Embryonic facial prominence (tissue), 1 donor: ENCODE measurements around the gene GNG8.

Source experiments
- DNase-seq: peaks from one replicate; pipeline ENCODE4 v3.0.0-alpha.2; 2016; ENCODE audit errors: extremely low spot score

The GNG8 gene

DNA sequence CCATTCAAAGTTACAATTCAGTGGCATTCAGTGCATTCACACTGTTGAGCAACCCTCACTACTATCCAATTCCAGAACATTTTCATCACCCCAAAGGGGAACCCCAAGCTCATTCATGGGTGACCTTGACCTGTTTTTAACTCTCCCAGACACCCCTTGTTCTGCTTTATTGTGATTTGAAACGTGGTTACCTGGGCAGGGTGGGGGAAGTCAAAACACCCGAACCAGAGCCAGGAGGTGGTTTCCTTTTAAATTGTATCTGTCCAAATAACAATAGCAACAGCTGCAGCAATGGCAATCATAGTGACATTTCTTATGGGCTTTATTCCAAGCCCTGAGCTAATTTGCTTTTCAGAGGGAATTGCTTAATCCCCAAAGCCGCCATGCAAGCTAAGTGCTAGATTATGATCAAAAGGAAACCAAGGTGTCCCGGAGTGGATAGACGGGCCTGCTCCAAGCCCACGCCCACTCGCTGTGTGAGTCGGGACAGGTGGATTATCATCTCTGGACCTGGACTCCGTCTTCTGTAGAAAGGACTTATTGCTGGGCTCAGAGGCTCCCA lies 17.3 kb downstream of the GNG8 start:
- DNase-seq = no peak

DNA sequence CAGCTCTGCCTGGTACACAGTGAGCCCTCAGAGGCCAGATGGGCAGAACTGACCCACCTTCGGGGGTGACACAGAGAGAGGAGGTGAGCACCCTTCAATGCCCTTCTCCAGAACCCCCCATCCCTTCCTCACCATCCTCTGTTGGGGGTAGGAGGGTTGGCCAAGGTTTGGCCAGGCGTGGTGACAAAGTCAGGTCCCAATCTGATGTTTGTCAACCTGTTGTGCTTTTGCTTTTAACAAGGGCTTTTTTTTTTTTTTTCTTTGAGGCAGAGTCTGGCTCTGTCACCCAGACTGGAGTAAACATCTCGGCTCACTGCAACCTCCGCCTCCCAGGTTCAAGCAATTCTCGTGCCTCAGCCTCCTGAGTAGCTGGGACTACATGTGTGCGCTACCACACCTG lies 18.4 kb downstream of the GNG8 start:
- no peak for DNase-seq

DNA sequence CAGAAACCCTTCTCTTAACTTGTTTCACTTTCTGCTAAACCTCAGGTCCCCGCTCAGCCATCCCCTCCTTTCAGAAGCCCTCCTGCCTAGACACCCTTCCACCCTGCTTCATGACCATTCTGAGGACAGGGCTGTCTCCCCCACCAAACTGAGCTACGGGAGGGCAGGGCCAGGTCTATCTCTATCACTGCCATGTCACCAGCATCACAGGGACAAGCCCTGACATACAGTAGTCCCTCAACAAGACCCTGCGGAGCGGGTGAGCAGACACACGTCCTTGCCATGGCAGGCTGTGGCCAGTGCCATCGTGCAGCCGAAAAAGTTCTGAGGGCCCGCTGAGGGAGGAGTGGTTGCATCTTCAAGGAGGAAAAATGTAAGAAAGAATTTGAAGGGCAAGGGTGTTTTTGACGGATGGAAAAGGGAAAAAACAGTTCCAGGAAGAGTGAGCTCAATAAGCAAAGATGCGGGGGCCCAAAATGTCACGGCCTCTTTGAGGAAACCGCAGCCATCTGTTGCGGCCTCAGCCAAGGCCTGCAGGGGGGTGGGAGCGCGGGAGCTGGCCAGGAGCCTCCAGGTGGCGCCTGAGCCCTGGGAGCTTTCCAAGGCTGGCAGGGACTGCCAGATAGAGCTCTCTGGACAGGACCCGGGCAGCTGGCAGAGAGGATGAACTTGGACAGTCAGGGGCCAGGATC lies 19.2 kb downstream of the GNG8 start:
- no peak for DNase-seq

DNA sequence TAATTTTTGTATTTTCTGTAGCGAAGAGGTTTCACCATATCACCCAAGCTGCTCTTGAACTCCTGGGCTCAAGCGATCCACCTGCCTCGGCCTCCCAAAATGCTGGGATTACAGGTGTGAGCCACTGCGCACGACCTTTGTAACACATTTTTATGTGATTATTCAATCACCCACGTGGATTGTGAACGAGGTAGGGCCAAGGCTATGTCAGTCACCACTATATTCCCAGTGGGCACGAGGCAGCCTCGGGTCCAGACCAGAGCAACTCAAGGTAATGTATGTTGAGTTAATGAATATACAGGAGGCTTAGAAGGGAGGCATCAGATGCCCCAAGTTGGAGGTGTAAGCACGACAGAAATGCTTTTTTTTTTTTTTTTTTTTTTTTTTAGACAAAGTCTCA lies 20.0 kb downstream of the GNG8 start:
- DNase-seq = no peak

DNA sequence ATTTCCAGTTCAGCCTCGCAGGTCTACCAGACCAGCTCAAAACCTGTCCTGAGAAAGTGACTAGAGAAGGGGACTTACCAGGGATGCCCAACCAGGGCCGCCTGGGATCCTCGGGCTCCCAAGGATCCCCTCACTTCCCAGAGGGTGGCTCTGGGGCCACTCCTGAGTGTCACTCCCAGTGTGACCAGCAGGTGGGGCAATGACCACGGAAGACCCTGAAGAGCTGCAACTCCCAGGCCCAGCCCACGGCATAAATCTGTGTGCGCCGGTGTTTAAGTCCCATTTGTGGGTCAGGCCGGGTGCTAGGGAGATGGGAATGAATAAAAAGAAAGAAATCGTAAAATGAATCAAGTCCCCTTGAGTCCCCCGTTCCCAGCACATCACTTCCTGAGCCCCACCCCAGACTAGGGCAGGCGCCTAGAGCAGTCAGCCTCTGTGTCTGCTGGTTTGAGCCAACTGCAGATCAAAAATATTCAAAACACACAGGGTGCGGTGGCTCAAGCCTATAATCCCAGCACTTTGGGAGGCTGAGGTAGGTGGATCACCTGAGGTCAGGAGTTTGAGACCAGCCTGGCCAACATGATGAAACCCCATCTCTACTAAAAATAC lies 21.8 kb downstream of the GNG8 start:
- no peak for DNase-seq

DNA sequence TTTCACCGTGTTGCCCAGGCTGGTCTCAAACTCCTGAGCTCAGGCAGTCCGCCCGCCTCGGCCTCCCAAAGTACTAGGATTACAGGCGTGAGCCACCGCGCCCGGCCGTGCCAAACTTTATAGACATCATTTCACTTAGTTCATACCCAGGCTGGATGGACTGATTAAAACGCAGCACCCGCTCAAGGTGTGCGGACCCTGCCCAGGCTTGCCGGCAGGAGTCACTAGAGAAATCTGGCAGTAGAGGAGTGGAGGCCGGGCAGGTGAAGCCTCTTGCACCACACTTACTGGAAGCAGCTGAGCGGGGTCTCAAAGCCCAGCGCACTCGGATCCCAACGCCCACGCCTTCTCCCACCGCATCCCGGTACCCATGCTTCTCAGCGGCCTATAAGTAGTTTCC lies 22.5 kb downstream of the GNG8 start:
- DNase-seq = no peak

DNA sequence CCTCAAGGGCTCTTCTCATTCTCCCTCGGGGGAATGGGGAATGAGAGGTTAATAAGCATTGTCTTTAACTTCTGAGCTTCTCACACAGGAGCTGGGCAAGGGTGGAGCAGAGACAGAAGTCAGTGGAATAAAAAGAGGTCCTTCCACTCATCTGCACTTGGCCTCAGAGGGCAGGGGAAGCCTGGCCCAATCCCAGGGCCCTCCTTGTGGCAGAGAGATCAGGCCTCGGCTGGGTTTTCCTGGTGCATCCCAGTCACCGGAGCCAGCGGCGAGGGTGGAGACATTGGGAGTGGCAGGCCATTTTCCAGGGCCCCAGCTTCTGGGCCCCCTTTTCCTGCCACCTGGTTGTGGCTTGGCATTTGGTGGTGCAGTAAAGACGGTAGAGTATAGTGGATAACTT lies 24.2 kb downstream of the GNG8 start:
- DNase-seq = no peak

DNA sequence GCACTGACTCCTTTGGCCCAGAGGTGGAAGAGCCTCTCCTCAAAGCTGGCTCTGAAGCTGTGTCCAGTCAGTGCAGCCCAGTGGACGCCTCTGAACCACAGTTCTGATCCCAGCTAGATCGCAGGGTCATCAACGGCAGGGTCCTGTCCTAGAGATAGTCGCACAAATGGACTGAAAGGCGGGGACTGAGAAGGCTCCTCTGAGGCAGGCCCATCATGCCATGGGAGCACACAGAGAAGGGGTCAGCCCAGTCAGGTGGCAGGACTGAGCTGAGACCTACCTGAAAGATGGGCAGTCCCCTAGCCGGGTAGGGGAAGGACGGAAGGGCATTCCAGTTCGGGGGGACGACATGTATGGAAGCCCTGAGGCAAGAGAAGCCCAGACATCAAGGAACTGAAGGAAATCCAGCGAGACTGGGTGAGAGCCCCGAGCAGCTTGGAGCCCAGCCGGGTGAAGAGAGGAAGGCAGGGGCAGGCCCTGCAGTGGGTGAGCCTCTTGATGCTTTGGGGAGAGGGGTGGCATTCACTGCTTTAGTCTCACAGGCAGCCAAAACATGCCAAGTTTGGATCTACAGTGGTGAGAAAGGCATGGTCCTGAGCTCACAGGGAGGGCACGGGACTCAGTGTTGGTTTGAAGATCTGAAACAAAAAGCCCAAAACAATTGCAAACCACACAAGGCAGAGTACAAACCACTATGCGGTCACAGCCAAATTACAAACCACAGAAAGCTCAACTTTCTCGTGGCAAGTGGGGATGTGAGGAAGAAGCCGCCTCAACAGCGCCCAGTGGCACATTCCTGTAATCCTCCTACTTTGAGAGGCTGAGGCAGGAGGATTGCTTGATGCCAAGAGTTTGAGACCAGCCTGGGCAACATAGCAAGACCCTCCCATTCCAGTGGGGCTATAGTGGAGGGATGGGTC lies 24.9 kb downstream of the GNG8 start:
- no peak for DNase-seq

DNA sequence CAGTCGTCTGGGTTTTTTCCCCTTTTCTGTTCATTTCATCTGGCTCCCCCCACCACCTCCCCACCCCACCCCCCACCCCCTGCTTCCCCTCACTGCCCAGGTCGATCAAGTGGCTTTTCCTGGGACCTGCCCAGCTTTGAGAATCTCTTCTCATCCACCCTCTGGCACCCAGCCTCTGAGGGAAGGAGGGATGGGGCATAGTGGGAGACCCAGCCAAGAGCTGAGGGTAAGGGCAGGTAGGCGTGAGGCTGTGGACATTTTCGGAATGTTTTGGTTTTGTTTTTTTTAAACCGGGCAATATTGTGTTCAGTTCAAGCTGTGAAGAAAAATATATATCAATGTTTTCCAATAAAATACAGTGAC lies 25.6 kb downstream of the GNG8 start:
- no peak for DNase-seq

DNA sequence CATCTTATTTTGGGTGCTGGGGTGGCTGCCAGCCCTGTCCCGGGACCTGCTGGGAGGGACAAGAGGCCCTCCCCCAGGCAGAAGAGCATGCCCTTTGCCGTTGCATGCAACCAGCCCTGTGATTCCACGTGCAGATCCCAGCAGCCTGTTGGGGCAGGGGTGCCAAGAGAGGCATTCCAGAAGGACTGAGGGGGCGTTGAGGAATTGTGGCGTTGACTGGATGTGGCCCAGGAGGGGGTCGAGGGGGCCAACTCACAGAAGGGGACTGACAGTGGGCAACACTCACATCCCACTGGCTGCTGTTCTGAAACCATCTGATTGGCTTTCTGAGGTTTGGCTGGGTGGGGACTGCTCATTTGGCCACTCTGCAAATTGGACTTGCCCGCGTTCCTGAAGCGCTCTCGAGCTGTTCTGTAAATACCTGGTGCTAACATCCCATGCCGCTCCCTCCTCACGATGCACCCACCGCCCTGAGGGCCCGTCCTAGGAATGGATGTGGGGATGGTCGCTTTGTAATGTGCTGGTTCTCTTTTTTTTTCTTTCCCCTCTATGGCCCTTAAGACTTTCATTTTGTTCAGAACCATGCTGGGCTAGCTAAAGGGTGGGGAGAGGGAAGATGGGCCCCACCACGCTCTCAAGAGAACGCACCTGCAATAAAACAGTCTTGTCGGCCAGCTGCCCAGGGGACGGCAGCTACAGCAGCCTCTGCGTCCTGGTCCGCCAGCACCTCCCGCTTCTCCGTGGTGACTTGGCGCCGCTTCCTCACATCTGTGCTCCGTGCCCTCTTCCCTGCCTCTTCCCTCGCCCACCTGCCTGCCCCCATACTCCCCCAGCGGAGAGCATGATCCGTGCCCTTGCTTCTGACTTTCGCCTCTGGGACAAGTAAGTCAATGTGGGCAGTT lies 26.2 kb downstream of the GNG8 start:
- DNase-seq = no peak

DNA sequence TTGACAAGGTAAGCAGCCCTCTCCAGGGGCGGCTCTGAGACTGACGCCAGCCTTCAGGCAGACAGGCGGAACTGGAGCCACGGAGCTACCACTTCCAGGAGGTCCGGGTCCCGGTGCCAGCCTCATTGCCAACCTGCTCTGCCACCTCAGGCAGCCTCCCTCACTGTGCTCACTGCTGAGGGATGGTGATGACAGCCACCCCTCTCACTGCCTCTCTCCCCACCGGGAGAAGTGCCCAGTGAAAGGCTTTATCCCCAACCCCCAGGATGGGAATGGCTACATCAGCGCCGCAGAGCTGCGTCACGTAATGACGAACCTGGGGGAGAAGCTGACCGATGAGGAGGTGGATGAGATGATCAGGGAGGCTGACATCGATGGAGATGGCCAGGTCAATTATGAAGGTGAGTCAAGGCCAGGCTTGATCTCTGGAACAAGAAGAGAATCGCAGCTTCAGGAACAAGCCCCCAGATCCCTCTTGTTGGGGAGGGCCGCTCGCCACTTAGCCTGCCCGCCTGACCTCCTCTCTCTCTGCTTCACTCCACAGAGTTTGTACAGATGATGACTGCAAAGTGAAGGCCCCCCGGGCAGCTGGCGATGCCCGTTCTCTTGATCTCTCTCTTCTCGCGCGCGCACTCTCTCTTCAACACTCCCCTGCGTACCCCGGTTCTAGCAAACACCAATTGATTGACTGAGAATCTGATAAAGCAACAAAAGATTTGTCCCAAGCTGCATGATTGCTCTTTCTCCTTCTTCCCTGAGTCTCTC lies 27.2 kb downstream of the GNG8 start:
- no peak for DNase-seq

DNA sequence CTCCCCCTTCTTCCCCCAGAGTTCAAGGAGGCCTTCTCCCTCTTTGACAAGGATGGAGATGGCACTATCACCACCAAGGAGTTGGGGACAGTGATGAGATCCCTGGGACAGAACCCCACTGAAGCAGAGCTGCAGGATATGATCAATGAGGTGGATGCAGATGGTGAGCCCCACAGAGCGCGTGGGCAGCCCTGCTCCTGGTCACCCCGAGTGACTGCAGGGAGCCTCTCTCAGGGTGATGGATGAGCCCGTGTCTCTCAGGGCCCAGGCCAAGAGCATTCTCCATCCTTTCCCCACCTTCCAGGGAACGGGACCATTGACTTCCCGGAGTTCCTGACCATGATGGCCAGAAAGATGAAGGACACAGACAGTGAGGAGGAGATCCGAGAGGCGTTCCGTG lies 27.8 kb downstream of the GNG8 start:
- DNase-seq = no peak

DNA sequence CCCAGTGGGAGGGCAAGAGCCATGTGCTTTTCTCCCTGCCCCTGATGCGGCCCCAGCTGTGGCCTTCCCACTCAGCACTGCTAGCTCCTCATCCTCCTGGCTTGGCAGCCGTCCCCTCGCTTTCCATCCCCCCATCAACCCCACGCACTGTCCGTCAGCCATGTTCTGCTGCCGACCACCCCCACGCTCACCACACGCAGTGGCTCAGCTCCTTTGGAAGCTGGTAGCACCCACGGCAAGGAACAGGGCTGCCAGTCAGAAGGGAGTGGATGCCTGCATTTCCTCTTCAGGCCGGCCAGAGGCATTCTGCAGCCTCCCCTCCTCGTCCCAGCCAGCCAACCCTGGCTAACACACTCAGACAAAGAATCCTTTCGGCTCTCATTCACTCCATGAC lies 28.6 kb downstream of the GNG8 start:
- DNase-seq = no peak

DNA sequence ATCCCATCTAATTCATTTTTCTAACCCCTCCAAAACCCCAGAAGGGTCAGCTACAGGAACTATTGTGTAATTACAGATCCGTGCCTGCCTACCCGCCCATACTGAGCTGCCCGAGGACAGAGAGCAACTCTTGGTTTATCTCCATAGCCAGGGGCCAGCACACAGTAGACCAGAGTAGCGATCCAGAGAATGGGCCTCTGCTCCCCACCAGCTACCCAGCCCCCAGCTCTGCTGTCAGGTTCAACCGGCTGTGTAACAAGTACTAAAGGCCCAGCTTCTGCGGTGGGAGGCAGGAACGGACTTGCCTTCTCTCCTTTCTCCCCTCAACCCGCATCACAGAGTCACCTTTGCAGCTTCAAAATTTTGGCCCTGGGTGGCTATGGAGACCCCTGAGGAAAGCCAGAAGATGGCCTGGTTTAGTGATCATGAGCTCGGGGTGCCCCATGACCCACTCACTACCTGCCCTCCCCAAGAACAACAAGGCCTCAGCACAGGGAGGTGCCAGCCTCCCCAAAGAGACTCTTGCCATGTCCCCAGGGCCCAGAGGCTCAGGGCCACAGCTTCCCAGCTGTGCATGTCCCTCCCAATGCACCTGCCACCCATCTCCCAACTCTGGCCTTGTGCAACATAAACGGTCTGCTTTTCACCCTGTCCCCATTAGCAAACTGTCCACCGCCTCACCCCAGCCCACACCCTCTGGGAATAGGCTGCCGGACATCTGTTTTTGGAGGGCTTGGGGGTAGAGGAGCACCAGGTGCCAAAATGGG lies 29.1 kb downstream of the GNG8 start:
- no peak for DNase-seq

DNA sequence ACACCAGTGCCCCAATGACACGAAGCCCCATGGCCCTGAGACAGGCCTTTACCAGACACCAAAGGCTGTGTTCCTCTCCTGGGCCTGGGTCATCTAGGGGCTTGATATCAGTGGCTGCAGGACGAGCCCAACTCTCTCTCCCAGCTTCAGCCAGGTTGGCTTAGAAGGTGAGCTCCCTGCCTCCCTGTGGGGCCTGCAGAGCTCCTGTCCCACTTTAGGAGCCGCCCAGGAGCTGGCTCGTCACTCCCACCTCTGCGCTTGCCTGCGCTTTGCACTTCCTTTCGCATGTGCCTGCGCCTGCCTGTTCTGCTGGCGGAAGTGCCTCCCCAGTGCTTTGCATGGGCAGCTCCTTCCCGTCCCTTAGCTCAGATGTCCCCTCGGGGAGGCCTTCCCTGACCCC lies 30.0 kb downstream of the GNG8 start:
- no peak for DNase-seq

DNA sequence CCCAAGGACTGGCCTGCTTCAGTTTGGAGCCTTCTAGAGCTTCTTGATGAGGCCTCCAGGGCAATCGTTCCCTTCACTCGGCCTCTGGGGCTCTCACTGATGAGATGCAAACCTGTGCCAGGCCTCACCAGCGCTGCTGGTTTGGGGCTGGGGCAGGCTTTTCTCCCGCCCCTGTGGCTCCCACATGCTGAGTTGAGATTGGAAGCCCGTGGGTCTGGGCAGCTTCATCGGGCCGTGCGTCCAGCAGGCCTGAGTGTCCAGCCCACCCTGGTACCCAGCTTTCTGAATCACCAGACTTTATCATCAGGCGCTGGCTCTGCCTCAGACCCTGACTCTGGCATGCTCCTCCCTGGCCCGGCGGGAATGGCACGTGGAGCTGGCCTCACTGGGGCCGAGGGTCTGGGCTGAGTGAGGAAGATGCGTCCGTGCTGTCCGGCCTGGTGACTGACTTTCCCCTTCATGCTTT lies 30.6 kb downstream of the GNG8 start:
- no peak for DNase-seq

DNA sequence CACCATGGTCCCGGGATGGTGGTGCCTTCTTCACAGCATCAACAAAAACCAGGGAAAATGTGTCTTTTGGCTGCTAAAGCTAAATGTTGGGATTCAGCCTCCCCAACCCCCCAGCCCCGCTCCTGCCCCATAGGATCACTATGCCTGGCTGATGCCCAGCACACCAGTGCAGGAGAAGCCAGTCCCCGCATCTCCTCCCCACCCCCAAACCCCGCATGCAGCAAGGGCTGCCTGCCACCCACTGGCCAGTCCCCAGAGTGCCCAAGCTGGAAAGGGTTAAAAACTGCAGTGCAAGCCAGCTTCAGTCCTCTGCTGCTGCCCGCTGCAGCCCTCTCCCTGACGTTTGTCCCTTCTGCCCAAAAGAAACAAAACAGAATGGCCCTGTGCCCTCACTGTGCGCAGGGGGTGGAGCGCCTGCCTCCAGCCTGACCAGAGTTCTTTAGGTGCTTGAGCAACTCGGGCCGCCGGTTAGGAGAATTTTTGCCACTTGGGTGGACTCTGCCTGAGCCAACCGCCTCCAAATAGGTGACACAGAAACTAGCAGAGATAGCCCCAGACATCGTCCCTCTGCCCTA lies 31.1 kb downstream of the GNG8 start:
- DNase-seq = no peak

DNA sequence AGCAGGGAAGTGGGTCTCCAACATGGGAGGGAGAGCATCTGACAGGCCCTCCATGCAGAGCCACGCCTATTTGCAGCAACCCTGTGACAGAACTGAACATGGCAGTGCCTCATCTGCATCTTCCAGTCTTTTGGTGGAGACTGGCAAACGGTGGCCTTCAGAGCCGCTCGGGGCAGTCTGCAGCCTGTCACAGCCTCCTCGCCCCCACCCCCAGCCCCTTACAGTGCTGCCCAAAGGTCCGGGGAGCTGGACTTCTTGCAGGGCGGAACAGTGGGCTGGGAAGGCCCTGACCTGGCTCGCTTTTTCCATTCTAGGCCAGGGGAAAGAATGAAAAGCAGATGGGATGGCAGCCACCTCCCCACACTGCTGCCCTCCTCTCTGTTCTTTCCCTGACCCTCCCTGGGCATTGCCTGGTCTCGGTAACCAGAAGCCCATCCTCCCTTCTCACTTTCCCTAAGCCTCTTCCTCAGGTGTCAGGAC lies 32.2 kb downstream of the GNG8 start:
- no peak for DNase-seq

DNA sequence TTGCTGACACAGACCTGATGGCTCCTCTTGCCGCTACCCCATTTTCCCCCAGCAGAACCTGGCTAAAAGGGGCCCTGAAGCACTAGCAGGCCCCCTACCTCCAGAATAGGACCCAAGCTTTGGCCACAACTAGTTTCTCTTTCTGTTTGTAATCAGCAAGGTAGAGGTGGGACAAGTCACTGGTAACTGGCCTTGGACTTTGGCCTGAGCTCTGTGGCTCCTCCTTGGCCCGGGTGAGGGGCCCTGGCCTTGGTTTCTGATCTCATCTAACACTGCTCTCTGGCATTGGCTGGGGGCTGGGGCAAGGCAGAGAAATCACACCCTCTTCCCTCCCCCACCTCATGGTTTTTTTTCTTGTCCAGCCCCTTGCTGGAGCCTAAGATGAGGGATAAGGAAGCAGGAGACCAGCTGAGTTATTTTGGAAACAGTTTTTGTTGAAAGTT lies 32.8 kb downstream of the GNG8 start:
- DNase-seq = no peak
